T-cell (primary cell): ENCODE results near the gene ALPK3. TPM values are rescaled to one million over a fixed set of nuclear protein-coding genes. Genes with fewer than 3 reads are reported as not detected.
A peak's percentile ranks its signal among the peaks of the same experiment; 100 is the strongest.

Source experiments
- ATAC-seq, 4 experiments: fragments of 200-7000 bp in 3 of 4; fragments of 150-1000 bp in 1 of 4; cut with Tn5 transposase; replicated peaks in 1 of 4; 1 replicate in 3 of 4; 2 replicates in 1 of 4; pipeline ENCODE4 v1.10.0; 2021; ENCODE audit warnings: moderate library complexity in 3 of 4, mild to moderate bottlenecking in 2 of 4, moderate number of reproducible peaks in 1 of 4
- CTCF ChIA-PET, 2 donors: fragments of 300-600 bp; sonication (Branson Sonifier 250); formaldehyde crosslinking; loops; one replicate each; lab custom pipeline; 2022; ENCODE audit warnings: antibody characterized with exemption in 2 of 2; lab: Charles Lee
- POLR2A ChIA-PET, 2 donors: fragments of 300-600 bp; sonication (Branson Sonifier 250); formaldehyde crosslinking; loops; one replicate each; lab custom pipeline; 2022; ENCODE audit warnings: antibody characterized with exemption in 2 of 2; lab: Charles Lee
- DNase-seq, 35 experiments: peaks; one replicate each; pipeline versions ENCODE4 v3.0.0 to v3.0.0-alpha.2; 2013 to 2023
- H3K27ac ChIP-seq: one replicate; pipeline ENCODE4 v1.5.1; 2013; ENCODE audit warnings: low read length
- H3K27me3 ChIP-seq, 2 experiments: replicated peaks in 1 of 2; 1 replicate in 1 of 2; 2 replicates in 1 of 2; pipeline versions ENCODE4 v1.6.1 to v1.7.0; 2013; ENCODE audit warnings: low read length in 1 of 2, mixed read lengths in 1 of 2; ENCODE audit not compliant: control insufficient read depth in 2 of 2, insufficient read depth in 2 of 2; ENCODE audit errors: extremely low read depth in 1 of 2
- H3K36me3 ChIP-seq, 2 donors: 1 replicate in 1 of 2; 2 replicates in 1 of 2; pipeline versions ENCODE4 v1.6.1 to v1.7.0; 2013; ENCODE audit warnings: low read length in 1 of 2; ENCODE audit not compliant: control insufficient read depth in 2 of 2, insufficient read depth in 1 of 2; ENCODE audit errors: extremely low read depth in 1 of 2
- H3K4me1 ChIP-seq, 2 experiments: 1 replicate in 1 of 2; 2 replicates in 1 of 2; pipeline versions ENCODE4 v1.6.1 to v1.7.0; 2013; ENCODE audit warnings: low read length in 2 of 2, mixed read lengths in 1 of 2; ENCODE audit not compliant: insufficient read depth in 2 of 2, control insufficient read depth in 1 of 2; ENCODE audit errors: extremely low read depth in 1 of 2
- H3K4me3 ChIP-seq, 2 donors: 1 replicate in 1 of 2; 2 replicates in 1 of 2; pipeline versions ENCODE4 v1.5.1 to v1.7.0; 2013; ENCODE audit warnings: mild to moderate bottlenecking in 2 of 2, low read length in 1 of 2, moderate library complexity in 1 of 2; ENCODE audit not compliant: control insufficient read depth in 1 of 2; ENCODE audit errors: extremely low read depth in 1 of 2
- H3K9me3 ChIP-seq: 2 replicates; pipeline ENCODE4 v1.7.0; 2013
- H3K27ac Mint-ChIP-seq, 2 donors: one replicate each; pipeline ENCODE4 v1.8.0; 2020 to 2021; ENCODE audit warnings: mild to moderate bottlenecking in 2 of 2, mixed read lengths in 2 of 2
- H3K27me3 Mint-ChIP-seq, 2 donors: one replicate each; pipeline ENCODE4 v1.8.0; 2021 to 2022; ENCODE audit warnings: mixed read lengths in 2 of 2
- H3K36me3 Mint-ChIP-seq: one replicate; pipeline ENCODE4 v1.8.0; 2021; ENCODE audit warnings: mixed read lengths
- H3K4me1 Mint-ChIP-seq, 3 donors: one replicate each; pipeline ENCODE4 v1.8.0; 2020 to 2022; ENCODE audit warnings: mixed read lengths in 3 of 3, mild to moderate bottlenecking in 1 of 3
- H3K4me3 Mint-ChIP-seq, 3 donors: one replicate each; pipeline ENCODE4 v1.8.0; 2020 to 2022; ENCODE audit warnings: mild to moderate bottlenecking in 3 of 3, mixed read lengths in 3 of 3, moderate library complexity in 3 of 3
- H3K9me3 Mint-ChIP-seq, 3 donors: one replicate each; pipeline ENCODE4 v1.8.0; 2020 to 2022; ENCODE audit warnings: mixed read lengths in 3 of 3
- WGBS: methylation state at CpG from one replicate; pipeline ENCODE4 v1.1.5; 2013; ENCODE audit warnings: missing lambda C conversion rate; ENCODE audit not compliant: insufficient coverage; 5-methylcytosine and 5-hydroxymethylcytosine counted together
- total RNA-seq, 35 experiments: library from RNA in 6 of 35; stranded (reverse) in 6 of 35; fragments of 120-200 nt in 1 of 35; gene quantifications; one replicate each; pipeline versions ENCODE4 v1.2.1 to v1.2.4 and lab custom pipeline; 2013 to 2026

Gene ALPK3, protein sequence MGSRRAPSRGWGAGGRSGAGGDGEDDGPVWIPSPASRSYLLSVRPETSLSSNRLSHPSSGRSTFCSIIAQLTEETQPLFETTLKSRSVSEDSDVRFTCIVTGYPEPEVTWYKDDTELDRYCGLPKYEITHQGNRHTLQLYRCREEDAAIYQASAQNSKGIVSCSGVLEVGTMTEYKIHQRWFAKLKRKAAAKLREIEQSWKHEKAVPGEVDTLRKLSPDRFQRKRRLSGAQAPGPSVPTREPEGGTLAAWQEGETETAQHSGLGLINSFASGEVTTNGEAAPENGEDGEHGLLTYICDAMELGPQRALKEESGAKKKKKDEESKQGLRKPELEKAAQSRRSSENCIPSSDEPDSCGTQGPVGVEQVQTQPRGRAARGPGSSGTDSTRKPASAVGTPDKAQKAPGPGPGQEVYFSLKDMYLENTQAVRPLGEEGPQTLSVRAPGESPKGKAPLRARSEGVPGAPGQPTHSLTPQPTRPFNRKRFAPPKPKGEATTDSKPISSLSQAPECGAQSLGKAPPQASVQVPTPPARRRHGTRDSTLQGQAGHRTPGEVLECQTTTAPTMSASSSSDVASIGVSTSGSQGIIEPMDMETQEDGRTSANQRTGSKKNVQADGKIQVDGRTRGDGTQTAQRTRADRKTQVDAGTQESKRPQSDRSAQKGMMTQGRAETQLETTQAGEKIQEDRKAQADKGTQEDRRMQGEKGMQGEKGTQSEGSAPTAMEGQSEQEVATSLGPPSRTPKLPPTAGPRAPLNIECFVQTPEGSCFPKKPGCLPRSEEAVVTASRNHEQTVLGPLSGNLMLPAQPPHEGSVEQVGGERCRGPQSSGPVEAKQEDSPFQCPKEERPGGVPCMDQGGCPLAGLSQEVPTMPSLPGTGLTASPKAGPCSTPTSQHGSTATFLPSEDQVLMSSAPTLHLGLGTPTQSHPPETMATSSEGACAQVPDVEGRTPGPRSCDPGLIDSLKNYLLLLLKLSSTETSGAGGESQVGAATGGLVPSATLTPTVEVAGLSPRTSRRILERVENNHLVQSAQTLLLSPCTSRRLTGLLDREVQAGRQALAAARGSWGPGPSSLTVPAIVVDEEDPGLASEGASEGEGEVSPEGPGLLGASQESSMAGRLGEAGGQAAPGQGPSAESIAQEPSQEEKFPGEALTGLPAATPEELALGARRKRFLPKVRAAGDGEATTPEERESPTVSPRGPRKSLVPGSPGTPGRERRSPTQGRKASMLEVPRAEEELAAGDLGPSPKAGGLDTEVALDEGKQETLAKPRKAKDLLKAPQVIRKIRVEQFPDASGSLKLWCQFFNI (N-terminal part only)
- total RNA-seq = under 1 TPM; 0.16 to 0.82 (median 0.22) TPM
- total RNA-seq (2013) = 0.18 TPM
- total RNA-seq (lab: John Stamatoyannopoulos, UW) = 0.16 to 1.6 (median 0.37) reads per million in 29 experiments

DNA sequence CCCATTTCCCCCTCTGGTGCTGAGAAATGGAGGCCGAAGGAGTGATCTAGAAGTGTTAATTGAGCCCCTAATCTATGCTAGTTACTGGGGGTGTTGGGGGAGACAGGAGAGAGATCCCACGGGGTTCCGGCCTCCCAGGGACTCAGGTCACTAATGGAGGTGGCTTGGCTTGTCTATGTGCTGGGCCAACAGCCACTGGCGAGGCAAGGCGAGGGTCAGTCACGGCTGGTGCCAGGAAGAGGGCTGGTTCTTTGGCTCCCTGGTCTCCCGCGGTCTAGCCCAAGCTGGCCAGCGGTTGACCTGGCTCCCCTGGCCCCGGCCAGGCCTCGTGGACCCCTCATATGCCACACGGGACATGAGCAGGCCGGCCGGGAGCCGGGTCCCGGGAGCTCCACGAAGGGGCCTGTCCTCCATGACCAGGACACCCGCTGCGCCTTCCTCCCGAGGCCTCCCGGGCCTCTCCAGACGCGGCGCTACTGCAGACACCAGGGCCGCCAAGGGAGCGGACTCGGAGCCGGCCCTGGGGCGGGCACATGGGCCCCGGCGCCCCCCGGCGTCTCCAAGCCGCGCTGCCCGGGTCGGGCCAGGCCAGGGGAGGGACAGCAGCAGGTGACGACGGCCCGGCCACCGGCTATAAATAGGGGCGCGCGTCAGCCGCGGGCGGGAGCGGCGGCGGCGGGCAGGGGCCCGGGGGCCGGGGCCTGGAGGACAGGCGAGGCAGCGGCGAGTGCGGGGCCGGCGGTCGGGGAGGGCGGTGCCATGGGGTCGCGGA lies at the start of gene ALPK3:
Gene ALPK3 (plus strand): TSS at position 663 of the 772 bp plus-strand sequence. CDS start 97 bp downstream, at position 760.
- ChIA-PET CTCF (no interaction called here), POLR2A (no interaction called here)
- Histone ChIP-seq H3K9me3 (no peaks in the 10 kb centered on the region), H3K27ac (no peak within 1 kb of the TSS), H3K36me3 (no peaks in the 10 kb centered on the region), H3K4me3 (peak within 1 kb of the TSS in 1 of 2 donors; percentile 0), H3K27me3 (peaks cover 0 to 17% of the 10 kb centered on the region in 2 experiments), H3K4me1 (peaks cover 8 to 14% of the 10 kb centered on the region in 2 experiments)
- 46% methylated on average over 60 of the region's 63 CpGs for WGBS
- ATAC-seq = no peak
- peak within 1 kb of the TSS in 1 of 2 donors; percentile 67 for H3K27ac Mint-ChIP-seq
- H3K36me3 Mint-ChIP-seq = no peaks in the 10 kb centered on the region
- H3K9me3 Mint-ChIP-seq = no peaks in the 10 kb centered on the region
- peak within 1 kb of the TSS in 2 of 3 donors; percentile 9 to 50 for H3K4me3 Mint-ChIP-seq
- peaks cover 7 to 19% (median 14%) of the 10 kb centered on the region in 3 donors for H3K4me1 Mint-ChIP-seq
- peaks cover 5 to 17% of the 10 kb centered on the region in 2 donors for H3K27me3 Mint-ChIP-seq
- DNase-seq = no peak

DNA sequence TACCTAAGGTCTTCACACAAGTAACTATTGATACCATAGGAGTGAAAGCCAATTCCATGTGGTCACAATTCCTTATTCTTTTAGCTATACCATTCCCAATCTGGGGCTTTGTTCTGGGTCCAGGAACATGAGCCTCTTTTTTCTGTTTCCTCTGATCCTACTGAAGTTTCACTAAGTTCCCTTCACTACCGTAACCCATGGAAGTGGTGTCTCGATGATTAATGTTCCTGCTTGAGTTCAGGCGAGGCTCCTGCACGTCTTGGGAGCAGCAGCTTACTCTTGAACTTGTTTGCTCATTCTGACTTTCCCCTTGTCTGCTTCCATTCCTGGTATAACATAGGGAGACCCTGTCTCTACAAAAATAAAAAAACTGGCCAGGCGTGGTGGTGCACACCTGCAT lies 45.1 kb upstream of the ALPK3 start:
- Histone ChIP-seq H3K9me3 (no peaks in the 10 kb centered on the region), H3K4me1 (peaks cover 0 to 2% of the 10 kb centered on the region in 2 experiments), H3K27ac (no peak overlapping the region), H3K36me3 (peaks cover 0 to 31% of the 10 kb centered on the region in 2 donors), H3K4me3 (no peak overlapping the region), H3K27me3 (no peaks in the 10 kb centered on the region)
- CTCF ChIA-PET = interaction anchor here in 1 of 2 donors (1.1 kb wide), 1 partner anchor 74 kb away, joined by 3 read pairs; no protein-coding TSS in a partner anchor
- Mint-ChIP-seq H3K4me1 (peaks cover 39 to 51% (median 46%) of the 10 kb centered on the region in 3 donors), H3K4me3 (no peak overlapping the region), H3K9me3 (no peaks in the 10 kb centered on the region), H3K27me3 (no peaks in the 10 kb centered on the region), H3K27ac (peak overlapping the region in 1 of 2 donors; percentile 56), H3K36me3 (peaks cover 26% of the 10 kb centered on the region)
- no peak for DNase-seq
- POLR2A ChIA-PET = interaction anchor here in 1 of 2 donors (0.6 kb wide), 1 partner anchor 37 kb away, joined by 4 read pairs; no protein-coding TSS in a partner anchor
- no peak for ATAC-seq
- WGBS = 100% methylated on average over 2 of the region's 5 CpGs

DNA sequence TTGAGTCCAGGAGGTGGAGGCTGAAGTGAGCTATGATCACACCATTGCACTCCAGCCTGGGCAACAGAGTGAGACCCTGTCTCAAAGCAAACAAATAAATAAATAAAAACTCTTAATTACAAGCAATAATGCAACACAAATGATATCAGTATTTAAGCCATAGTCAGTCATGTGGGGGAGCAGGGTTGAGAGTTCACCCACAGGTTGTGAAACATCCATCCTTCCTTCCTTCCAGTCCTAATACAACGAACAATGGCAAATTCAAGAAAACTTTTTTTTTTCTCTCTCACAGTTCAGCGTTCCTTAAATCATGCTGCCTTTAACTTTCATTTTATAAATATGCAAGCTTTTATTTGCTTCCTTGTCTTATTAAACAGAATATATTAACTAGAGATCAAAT lies 44.7 kb upstream of the ALPK3 start:
- H3K4me1 Mint-ChIP-seq = peaks cover 39 to 48% (median 46%) of the 10 kb centered on the region in 3 donors
- H3K9me3 ChIP-seq = no peaks in the 10 kb centered on the region
- POLR2A ChIA-PET = no interaction called here

DNA sequence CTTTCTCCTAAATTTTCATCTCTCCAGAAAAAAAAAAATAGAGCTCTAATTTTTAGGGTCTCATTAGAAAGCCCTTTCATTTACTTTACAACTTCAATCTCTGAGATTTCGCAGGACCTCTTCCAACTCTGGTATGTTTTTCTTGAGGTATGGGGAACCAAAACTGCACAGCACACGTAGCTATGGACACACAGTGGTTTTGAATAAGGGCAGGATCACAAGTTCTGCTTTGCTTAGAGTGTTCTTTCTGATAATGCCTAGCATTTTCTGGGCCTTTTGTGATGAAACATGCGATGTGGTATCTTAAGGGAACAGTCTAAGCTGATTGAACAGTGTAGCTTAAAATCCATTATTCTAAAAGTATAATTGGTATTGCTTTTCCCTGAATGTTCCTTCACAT lies 43.4 kb upstream of the ALPK3 start:
- Mint-ChIP-seq H3K27ac (no peak overlapping the region), H3K27me3 (no peaks in the 10 kb centered on the region), H3K36me3 (peaks cover 35% of the 10 kb centered on the region), H3K9me3 (no peaks in the 10 kb centered on the region), H3K4me1 (peaks cover 49 to 55% (median 53%) of the 10 kb centered on the region in 3 donors), H3K4me3 (no peak overlapping the region)
- Histone ChIP-seq H3K27me3 (no peaks in the 10 kb centered on the region), H3K36me3 (peaks cover 0 to 24% of the 10 kb centered on the region in 2 donors), H3K27ac (no peak overlapping the region), H3K4me1 (peaks cover 0 to 2% of the 10 kb centered on the region in 2 experiments), H3K9me3 (no peaks in the 10 kb centered on the region), H3K4me3 (no peak overlapping the region)
- ATAC-seq (no peak), DNase-seq (no peak)
- WGBS = 100% methylated on average over 1 of the region's 3 CpGs
- POLR2A ChIA-PET = interaction anchor here (0.6 kb wide), 2 partner anchors 71 to 378 kb away, joined by 5 to 6 read pairs; no protein-coding TSS in a partner anchor
- CTCF ChIA-PET = no interaction called here

More for the DNA sequence above, 44.7 kb upstream of the ALPK3 start:
- no peak overlapping the region for H3K27ac ChIP-seq
- WGBS = no CpG with 5 or more reads among the region's 2 CpGs
- CTCF ChIA-PET = no interaction called here
- H3K36me3 Mint-ChIP-seq = peaks cover 26% of the 10 kb centered on the region
- H3K4me1 ChIP-seq = peaks cover 0 to 2% of the 10 kb centered on the region in 2 experiments
- peaks cover 0 to 26% of the 10 kb centered on the region in 2 donors for H3K36me3 ChIP-seq
- no peak for DNase-seq
- H3K27me3 ChIP-seq = no peaks in the 10 kb centered on the region
- no peaks in the 10 kb centered on the region for H3K9me3 Mint-ChIP-seq
- no peak for ATAC-seq
- H3K4me3 ChIP-seq = no peak overlapping the region
- no peaks in the 10 kb centered on the region for H3K27me3 Mint-ChIP-seq
- H3K27ac Mint-ChIP-seq = peak overlapping the region in 1 of 2 donors; percentile 56
- no peak overlapping the region for H3K4me3 Mint-ChIP-seq

DNA sequence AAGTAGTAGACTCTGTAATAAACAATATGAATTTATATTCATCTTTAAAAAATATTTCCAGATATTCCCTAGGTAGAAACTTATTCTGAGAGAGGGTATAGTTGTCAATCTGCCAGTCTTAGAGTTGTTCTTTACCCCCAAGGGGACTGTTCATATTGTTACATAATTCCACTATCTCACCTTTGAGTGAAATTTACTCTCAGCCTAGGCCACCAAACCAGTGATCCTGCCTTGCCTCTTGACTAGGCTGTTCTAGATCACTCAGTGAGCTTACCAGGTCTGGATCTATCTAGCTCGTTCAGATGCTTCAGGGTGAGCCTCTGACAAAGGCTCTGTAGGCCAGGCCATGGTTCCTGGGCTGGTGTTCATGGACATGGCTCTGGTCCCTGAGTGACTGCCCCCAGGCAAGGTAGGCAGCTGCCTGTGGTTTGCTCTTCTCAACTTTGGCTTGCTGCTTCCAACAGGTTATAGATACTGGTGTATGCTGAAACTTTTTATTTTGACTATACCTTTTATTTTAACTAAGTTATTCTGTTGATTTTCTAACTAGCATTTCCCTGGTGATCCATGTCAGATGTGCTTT lies 41.2 kb upstream of the ALPK3 start:
- Mint-ChIP-seq H3K4me1 (peaks cover 36 to 47% (median 45%) of the 10 kb centered on the region in 3 donors), H3K4me3 (no peak overlapping the region), H3K27me3 (no peaks in the 10 kb centered on the region), H3K9me3 (no peaks in the 10 kb centered on the region), H3K36me3 (peaks cover 24% of the 10 kb centered on the region), H3K27ac (no peak overlapping the region)
- ChIA-PET POLR2A (no interaction called here), CTCF (no interaction called here)
- H3K27ac ChIP-seq = no peak overlapping the region
- DNase-seq (no peak), ATAC-seq (no peak)
- no peaks in the 10 kb centered on the region for H3K4me1 ChIP-seq
- H3K4me3 ChIP-seq = no peak overlapping the region
- H3K9me3 ChIP-seq = no peaks in the 10 kb centered on the region
- no peaks in the 10 kb centered on the region for H3K27me3 ChIP-seq
- 100% methylated on average over 1 of the region's 1 CpG for WGBS
- H3K36me3 ChIP-seq = peaks cover 0 to 14% of the 10 kb centered on the region in 2 donors
